Measurements from ENCODE around the gene PPP4R3A.

GRCh38 chr14:91501348-91501747, 8.8 kb downstream of the PPP4R3A start:
- TF ChIP-seq CTCF (IDR thresholded peaks at IDR 0.05; ENCODE audit: insufficient read depth, low read depth, low read length) (no peak), EZH2 (IDR thresholded peaks at IDR 0.05; ENCODE audit: insufficient read depth, low read length) (no peak)
